WTC11 (cell line): ENCODE measurements around the gene ZAR1L. TPM values are rescaled to one million over a fixed set of nuclear protein-coding genes. Genes with fewer than 3 reads are reported as not detected.

Experiments
- ATAC-seq: fragments of 200-7000 bp; cut with Tn5 transposase; 2 replicates; pipeline ENCODE4 v1.10.0; 2021; ENCODE audit warnings: mild to moderate bottlenecking, moderate library complexity
- CTCF ChIA-PET: fragments of 300-600 bp; sonication (Branson Sonifier 250); formaldehyde crosslinking; loops from one replicate; lab custom pipeline; 2021; ENCODE audit warnings: antibody characterized with exemption; lab: Charles Lee
- POLR2A ChIA-PET: fragments of 350-600 bp; sonication (Branson Sonifier 250); formaldehyde crosslinking; loops from one replicate; lab custom pipeline; 2021; ENCODE audit warnings: antibody characterized with exemption; lab: Charles Lee
- DNase-seq: peaks from one replicate; pipeline ENCODE4 v3.0.0; 2021; ENCODE audit warnings: low spot score
- H3K27ac Mint-ChIP-seq: 2 replicates; pipeline ENCODE4 v1.8.0; 2021; ENCODE audit warnings: mixed read lengths
- H3K27me3 Mint-ChIP-seq: 2 replicates; pipeline ENCODE4 v1.8.0; 2021; ENCODE audit warnings: low read depth, mild to moderate bottlenecking, moderate library complexity, mixed read lengths
- H3K36me3 Mint-ChIP-seq: 2 replicates; pipeline ENCODE4 v1.8.0; 2021; ENCODE audit warnings: mixed read lengths
- H3K4me1 Mint-ChIP-seq: 2 replicates; pipeline ENCODE4 v1.8.0; 2022; ENCODE audit warnings: mixed read lengths
- H3K4me3 Mint-ChIP-seq: 2 replicates; pipeline ENCODE4 v1.8.0; 2021; ENCODE audit warnings: mild to moderate bottlenecking, moderate library complexity, mixed read lengths
- H3K9me3 Mint-ChIP-seq: 2 replicates; pipeline ENCODE4 v1.8.0; 2021; ENCODE audit warnings: mixed read lengths
- AFF4 ChIP-seq: sonication (generic); formaldehyde crosslinking; IDR thresholded peaks from 2 replicates; pipeline ENCODE4 v1.8.1; 2023; ENCODE audit warnings: mild to moderate bottlenecking, missing genetic modification reagents, borderline replicate concordance
- AR ChIP-seq: fragments of 250-450 bp; sonication (Bioruptor Pico); IDR thresholded peaks from 2 replicates; pipeline ENCODE4 v1.9.0; 2021; ENCODE audit warnings: mild to moderate bottlenecking
- ATF1 ChIP-seq: sonication (generic); formaldehyde crosslinking; IDR thresholded peaks from 2 replicates; pipeline ENCODE4 v1.8.1; 2023; ENCODE audit warnings: mild to moderate bottlenecking, moderate library complexity, missing genetic modification reagents
- ATF2 ChIP-seq: sonication (generic); formaldehyde crosslinking; IDR thresholded peaks from 2 replicates; pipeline ENCODE4 v1.8.1; 2022; ENCODE audit warnings: low read depth, missing genetic modification reagents, borderline replicate concordance
- ATF3 ChIP-seq: sonication (generic); formaldehyde crosslinking; conservative IDR thresholded peaks from 2 replicates; pipeline ENCODE4 v1.8.1; 2022; ENCODE audit warnings: mild to moderate bottlenecking, missing genetic modification reagents
- E2F1 ChIP-seq: sonication (generic); formaldehyde crosslinking; IDR thresholded peaks from 2 replicates; pipeline ENCODE4 v1.8.0; 2022; ENCODE audit warnings: mild to moderate bottlenecking, missing genetic modification reagents
- E2F5 ChIP-seq: sonication (generic); formaldehyde crosslinking; IDR thresholded peaks from 2 replicates; pipeline ENCODE4 v1.8.1; 2022; ENCODE audit warnings: mild to moderate bottlenecking, moderate library complexity, missing genetic modification reagents
- EMX1 ChIP-seq: fragments of 250-450 bp; sonication (Bioruptor Pico); IDR thresholded peaks from 2 replicates; pipeline ENCODE4 v1.8.0; 2021; ENCODE audit warnings: mild to moderate bottlenecking
- GRHL2 ChIP-seq: fragments of 250-450 bp; sonication (Bioruptor Pico); IDR thresholded peaks from 2 replicates; pipeline ENCODE4 v1.8.0; 2022; ENCODE audit warnings: mild to moderate bottlenecking, moderate library complexity; ENCODE audit not compliant: insufficient replicate concordance, severe bottlenecking
- HMGA2 ChIP-seq: fragments of 250-450 bp; sonication (Bioruptor Pico); IDR thresholded peaks from 2 replicates; pipeline ENCODE4 v1.4.0; 2021; ENCODE audit warnings: mild to moderate bottlenecking, moderate library complexity
- MAX ChIP-seq: sonication (generic); formaldehyde crosslinking; IDR thresholded peaks from 2 replicates; pipeline ENCODE4 v1.8.0; 2022; ENCODE audit warnings: mild to moderate bottlenecking, missing genetic modification reagents
- NR2C2 ChIP-seq: sonication (generic); formaldehyde crosslinking; IDR thresholded peaks from 2 replicates; pipeline ENCODE4 v1.8.0; 2022; ENCODE audit warnings: mild to moderate bottlenecking, missing genetic modification reagents
- RELA ChIP-seq: sonication (generic); formaldehyde crosslinking; IDR thresholded peaks from 2 replicates; pipeline ENCODE4 v1.8.1; 2022; ENCODE audit warnings: missing genetic modification reagents, mild to moderate bottlenecking, borderline replicate concordance
- SP1 ChIP-seq: sonication (generic); formaldehyde crosslinking; conservative IDR thresholded peaks from 2 replicates; pipeline ENCODE4 v1.8.1; 2022; ENCODE audit warnings: missing genetic modification reagents
- USF1 ChIP-seq: sonication (generic); formaldehyde crosslinking; IDR thresholded peaks from 2 replicates; pipeline ENCODE4 v1.8.0; 2022; ENCODE audit warnings: mild to moderate bottlenecking, missing genetic modification reagents
- ZBTB21 ChIP-seq: sonication (generic); formaldehyde crosslinking; IDR thresholded peaks from 2 replicates; pipeline ENCODE4 v1.8.1; 2023; ENCODE audit warnings: mild to moderate bottlenecking, missing genetic modification reagents, borderline replicate concordance
- ZBTB43 ChIP-seq: sonication (generic); formaldehyde crosslinking; IDR thresholded peaks from 2 replicates; pipeline ENCODE4 v1.8.1; 2023; ENCODE audit warnings: mild to moderate bottlenecking, missing genetic modification reagents
- ZNF416 ChIP-seq: fragments of 250-450 bp; sonication (Bioruptor Pico); IDR thresholded peaks from 2 replicates; pipeline ENCODE4 v1.9.0; 2021; ENCODE audit warnings: mild to moderate bottlenecking, inconsistent platforms
- ZNF532 ChIP-seq: fragments of 250-450 bp; sonication (Bioruptor Pico); IDR thresholded peaks from 2 replicates; pipeline ENCODE4 v1.9.0; 2021; ENCODE audit warnings: mild to moderate bottlenecking, borderline replicate concordance
- total RNA-seq: library from RNA; stranded (reverse); gene quantifications from 3 replicates; pipeline ENCODE4 v1.2.3, GENCODE V29; 2021

ZAR1L gene
- total RNA-seq, 1 experiment from 2014 or later = 0.33 TPM

- TF ChIP-seq AFF4 (CRISPR knock-in tag) (no peak), ATF1 (no peak), ZNF416 (CRISPR knock-in tag) (no peak), USF1 (CRISPR knock-in tag) (no peak), RELA (CRISPR knock-in tag) (no peak), GRHL2 (no peak)
These were observed 56.0 kb downstream of the ZAR1L start (continued) for GRCh38 chr13:32259116-32259515.

GRCh38 chr13:32257649-32258048 is 57.5 kb downstream of the ZAR1L start:
- Mint-ChIP-seq H3K9me3 (no peaks in the 10 kb centered on the region), H3K4me1 (no peaks in the 10 kb centered on the region), H3K4me3 (no peak overlapping the region), H3K36me3 (no peaks in the 10 kb centered on the region), H3K27me3 (no peaks in the 10 kb centered on the region), H3K27ac (no peak overlapping the region)
- ATAC-seq (no peak), DNase-seq (no peak)
- POLR2A ChIA-PET = no interaction called here
- CTCF ChIA-PET = interaction anchor here (1.6 to 2.6 kb wide), 2 partner anchors 10 to 11 kb away, joined by 5 to 9 read pairs; no protein-coding TSS in a partner anchor
- TF ChIP-seq HMGA2 (no peak), NR2C2 (CRISPR knock-in tag) (no peak), E2F5 (CRISPR knock-in tag) (no peak), ATF3 (CRISPR knock-in tag) (no peak), AR (CRISPR knock-in tag) (no peak), MAX (CRISPR knock-in tag) (no peak), SP1 (CRISPR knock-in tag) (no peak), ZBTB43 (CRISPR knock-in tag) (no peak), RELA (CRISPR knock-in tag) (no peak), ZBTB21 (CRISPR knock-in tag) (no peak), ZNF532 (CRISPR knock-in tag) (no peak), ATF2 (CRISPR knock-in tag) (no peak), E2F1 (CRISPR knock-in tag) (no peak), EMX1 (no peak)
